Effector memory CD8-positive, alpha-beta T cell (primary cell): ENCODE measurements around the gene RBM4.

Experiments
- ATAC-seq: fragments of 150-1000 bp; cut with Tn5 transposase; replicated peaks from 2 replicates; pipeline ENCODE4 v1.10.0; 2021; ENCODE audit warnings: mild to moderate bottlenecking, moderate library complexity
- DNase-seq, 3 experiments: peaks; one replicate each; pipeline ENCODE4 v3.0.0; 2021
- H3K27ac Mint-ChIP-seq, 2 donors: one replicate each; pipeline ENCODE4 v1.8.0; 2022; ENCODE audit warnings: mild to moderate bottlenecking in 2 of 2, mixed read lengths in 2 of 2, moderate library complexity in 2 of 2
- H3K27me3 Mint-ChIP-seq, 2 donors: one replicate each; pipeline ENCODE4 v1.8.0; 2022; ENCODE audit warnings: mixed read lengths in 2 of 2
- H3K36me3 Mint-ChIP-seq: one replicate; pipeline ENCODE4 v1.8.0; 2022; ENCODE audit warnings: mild to moderate bottlenecking, moderate library complexity, mixed read lengths; ENCODE audit not compliant: insufficient read depth
- H3K4me1 Mint-ChIP-seq, 2 donors: one replicate each; pipeline ENCODE4 v1.8.0; 2022; ENCODE audit warnings: low read depth in 2 of 2, mixed read lengths in 2 of 2
- H3K4me3 Mint-ChIP-seq, 2 donors: one replicate each; pipeline ENCODE4 v1.8.0; 2022; ENCODE audit warnings: mild to moderate bottlenecking in 2 of 2, mixed read lengths in 2 of 2, moderate library complexity in 2 of 2
- H3K9me3 Mint-ChIP-seq, 2 donors: one replicate each; pipeline ENCODE4 v1.8.0; 2022; ENCODE audit warnings: mixed read lengths in 2 of 2

RBM4 gene

GRCh38 chr11:66649903-66650302 lies 11.4 kb downstream of the RBM4 start:
- Mint-ChIP-seq H3K27ac (peak overlapping the region; percentile 25 to 53), H3K4me1 (peaks cover 36 to 51% of the 10 kb centered on the region in 2 donors), H3K4me3 (peak overlapping the region in 1 of 2 donors; percentile 46), H3K27me3 (no peaks in the 10 kb centered on the region), H3K9me3 (no peaks in the 10 kb centered on the region), H3K36me3 (peaks cover 99% of the 10 kb centered on the region)
- ATAC-seq (no peak), DNase-seq (no peak)

GRCh38 chr11:66651016-66651415 lies 12.5 kb downstream of the RBM4 start:
- Mint-ChIP-seq H3K9me3 (no peaks in the 10 kb centered on the region), H3K4me1 (peaks cover 26 to 45% of the 10 kb centered on the region in 2 donors), H3K27ac (peak overlapping the region in 1 of 2 donors; percentile 85), H3K27me3 (no peaks in the 10 kb centered on the region), H3K36me3 (peaks cover 99% of the 10 kb centered on the region), H3K4me3 (peak overlapping the region in 1 of 2 donors; percentile 12)
- ATAC-seq (peak; percentile 9), DNase-seq (no peak)

- H3K36me3 Mint-ChIP-seq, result peaks cover 99% of the 10 kb centered on the region
- no peak for ATAC-seq
Measured at GRCh38 chr11:66652651-66653050, 14.1 kb downstream of the RBM4 start.

GRCh38 chr11:66653123-66653522 lies 14.6 kb downstream of the RBM4 start:
- Mint-ChIP-seq H3K27ac (peak overlapping the region; percentile 67 to 87), H3K36me3 (peaks cover 99% of the 10 kb centered on the region), H3K4me3 (peak overlapping the region in 1 of 2 donors; percentile 37), H3K27me3 (no peaks in the 10 kb centered on the region), H3K9me3 (no peaks in the 10 kb centered on the region), H3K4me1 (peaks cover 12 to 28% of the 10 kb centered on the region in 2 donors)
- DNase-seq (no peak), ATAC-seq (no peak)

More at GRCh38 chr11:66652651-66653050, 14.1 kb downstream of the RBM4 start:
- DNase-seq, result no peak
- H3K4me1 Mint-ChIP-seq, result peaks cover 12 to 29% of the 10 kb centered on the region in 2 donors
- H3K27ac Mint-ChIP-seq, result peak overlapping the region; percentile 56 to 85
- H3K4me3 Mint-ChIP-seq, result no peak overlapping the region
- no peaks in the 10 kb centered on the region for H3K9me3 Mint-ChIP-seq
- no peaks in the 10 kb centered on the region for H3K27me3 Mint-ChIP-seq

- DNase-seq (no peak), ATAC-seq (peak; percentile 7)
- peak overlapping the region in 1 of 2 donors; percentile 17 for H3K27ac Mint-ChIP-seq
- no peak overlapping the region for H3K4me3 Mint-ChIP-seq
- no peaks in the 10 kb centered on the region for H3K27me3 Mint-ChIP-seq
- H3K9me3 Mint-ChIP-seq, result no peaks in the 10 kb centered on the region
- H3K36me3 Mint-ChIP-seq, result peaks cover 95% of the 10 kb centered on the region
- peaks cover 2 to 22% of the 10 kb centered on the region in 2 donors for H3K4me1 Mint-ChIP-seq
Measured at GRCh38 chr11:66659763-66660162, 21.3 kb downstream of the RBM4 start.

GRCh38 chr11:66663741-66664296 lies 25.3 kb downstream of the RBM4 start:
- Mint-ChIP-seq H3K27me3 (no peaks in the 10 kb centered on the region), H3K27ac (peak overlapping the region; percentile 49 to 83), H3K9me3 (no peaks in the 10 kb centered on the region), H3K4me3 (no peak overlapping the region), H3K36me3 (peaks cover 96% of the 10 kb centered on the region), H3K4me1 (peaks cover 6 to 22% of the 10 kb centered on the region in 2 donors)
- DNase-seq (no peak), ATAC-seq (no peak)

GRCh38 chr11:66665369-66665768 lies 26.9 kb downstream of the RBM4 start:
- Mint-ChIP-seq H3K27me3 (no peaks in the 10 kb centered on the region), H3K36me3 (peaks cover 93% of the 10 kb centered on the region), H3K4me1 (peaks cover 6 to 24% of the 10 kb centered on the region in 2 donors), H3K27ac (peak overlapping the region; percentile 47 to 83), H3K9me3 (no peaks in the 10 kb centered on the region), H3K4me3 (no peak overlapping the region)
- ATAC-seq (no peak), DNase-seq (no peak)

GRCh38 chr11:66670816-66671215 lies 32.3 kb downstream of the RBM4 start:
- Mint-ChIP-seq H3K4me3 (no peak overlapping the region), H3K4me1 (peaks cover 5 to 23% of the 10 kb centered on the region in 2 donors), H3K27ac (peak overlapping the region; percentile 41 to 60), H3K36me3 (peaks cover 67% of the 10 kb centered on the region), H3K27me3 (no peaks in the 10 kb centered on the region), H3K9me3 (no peaks in the 10 kb centered on the region)
- DNase-seq (no peak), ATAC-seq (peak; percentile 8)

- Mint-ChIP-seq H3K36me3 (peaks cover 51% of the 10 kb centered on the region), H3K27ac (peak overlapping the region; percentile 32 to 74), H3K9me3 (no peaks in the 10 kb centered on the region), H3K4me1 (peaks cover 24 to 29% of the 10 kb centered on the region in 2 donors), H3K4me3 (peak overlapping the region in 1 of 2 donors; percentile 44), H3K27me3 (no peaks in the 10 kb centered on the region)
- DNase-seq, result no peak
- no peak for ATAC-seq
Measured at GRCh38 chr11:66674964-66675602, 36.6 kb downstream of the RBM4 start.

GRCh38 chr11:66676282-66676919 lies 37.9 kb downstream of the RBM4 start:
- peak overlapping the region; percentile 74 to 99 for H3K27ac Mint-ChIP-seq
- ATAC-seq, result no peak
- H3K36me3 Mint-ChIP-seq, result peaks cover 46% of the 10 kb centered on the region
- peak overlapping the region; percentile 90 to 99 for H3K4me3 Mint-ChIP-seq
- peaks cover 24 to 29% of the 10 kb centered on the region in 2 donors for H3K4me1 Mint-ChIP-seq
- no peak for DNase-seq
- H3K27me3 Mint-ChIP-seq, result no peaks in the 10 kb centered on the region
- no peaks in the 10 kb centered on the region for H3K9me3 Mint-ChIP-seq

GRCh38 chr11:66676931-66677598 lies 38.6 kb downstream of the RBM4 start:
- peak overlapping the region; percentile 99 for H3K27ac Mint-ChIP-seq
- no peak for ATAC-seq
- H3K9me3 Mint-ChIP-seq, result no peaks in the 10 kb centered on the region
- no peak for DNase-seq
- H3K36me3 Mint-ChIP-seq, result peaks cover 41% of the 10 kb centered on the region
- H3K4me1 Mint-ChIP-seq, result peaks cover 24 to 29% of the 10 kb centered on the region in 2 donors
- H3K27me3 Mint-ChIP-seq, result no peaks in the 10 kb centered on the region
- H3K4me3 Mint-ChIP-seq, result peak overlapping the region; percentile 90 to 99

GRCh38 chr11:66677599-66678375 lies 39.3 kb downstream of the RBM4 start, which contains the start of gene RBM4B:
Gene RBM4B, minus strand, starts transcription at chr11:66677887. Its CDS starts 808 bp downstream, at chr11:66677079.
- peak; percentile 84 for ATAC-seq
- H3K27me3 Mint-ChIP-seq, result no peaks in the 10 kb centered on the region
- H3K9me3 Mint-ChIP-seq, result no peaks in the 10 kb centered on the region
- H3K36me3 Mint-ChIP-seq, result peaks cover 36% of the 10 kb centered on the region
- H3K4me3 Mint-ChIP-seq, result peak within 1 kb of the TSS; percentile 90 to 99
- peak; percentile 94 to 96 (median 95) for DNase-seq
- peaks cover 24 to 29% of the 10 kb centered on the region in 2 donors for H3K4me1 Mint-ChIP-seq
- H3K27ac Mint-ChIP-seq, result peak within 1 kb of the TSS; percentile 99
